ENCODE measurements around the gene SIRT2. TPM values are rescaled to one million over a fixed set of nuclear protein-coding genes. Genes with fewer than 3 reads are reported as not detected.

Gene SIRT2
- total and polyA plus RNA-seq, 2 of the 13 experiments (the other 11 are each of a cell fraction or from before 2014, with no cell fraction given), result 22.3 to 26.1 TPM

- TF ChIP-seq RBM39 (IDR thresholded peaks at IDR 0.05; ENCODE audit: low read depth, low read length, poor library complexity, severe bottlenecking), result peak; percentile 46
- peak; percentile 25; the same call in 1 of the 2 replicates for TF ChIP-seq BORCS8-MEF2B (CRISPR knock-in tag; IDR thresholded peaks at IDR 0.05)
- TF ChIP-seq FOXJ3 (CRISPR knock-in tag; IDR thresholded peaks at IDR 0.05; ENCODE audit: borderline replicate concordance), result no peak
- no peak for TF ChIP-seq PPARG (CRISPR knock-in tag; conservative IDR thresholded peaks at IDR 0.05)
- peak; percentile 89 for TF ChIP-seq HNRNPK (IDR thresholded peaks at IDR 0.05; ENCODE audit: low read depth, low read length, poor library complexity, severe bottlenecking)
- no peak for TF ChIP-seq ZFP36L2 (CRISPR knock-in tag; IDR thresholded peaks at IDR 0.05)
- peak; percentile 44 for TF ChIP-seq PAXIP1 (CRISPR knock-in tag; conservative IDR thresholded peaks at IDR 0.05)
- TF ChIP-seq ZNF883 (CRISPR knock-in tag; IDR thresholded peaks at IDR 0.05; ENCODE audit: not compliant biosample characterization), result no peak
- TF ChIP-seq POLR2AphosphoS2 (IDR thresholded peaks at IDR 0.05; ENCODE audit: low read depth, low read length), result no peak
- TF ChIP-seq RBAK (CRISPR knock-in tag; IDR thresholded peaks at IDR 0.05), result no peak
- TF ChIP-seq ZNF83 (CRISPR knock-in tag; IDR thresholded peaks at IDR 0.05; ENCODE audit: borderline replicate concordance), result no peak
- TF ChIP-seq NCOA2 (CRISPR knock-in tag; IDR thresholded peaks at IDR 0.05), result no peak
- TF ChIP-seq DPF2 (CRISPR knock-in tag; IDR thresholded peaks at IDR 0.05; ENCODE audit: borderline replicate concordance, low read depth), result no peak
- TF ChIP-seq HOXD1 (CRISPR knock-in tag; IDR thresholded peaks at IDR 0.05), result no peak
- no peak for TF ChIP-seq KIAA2018 (CRISPR knock-in tag; IDR thresholded peaks at IDR 0.05; ENCODE audit: borderline replicate concordance)
- TF ChIP-seq TGIF2 (CRISPR knock-in tag; IDR thresholded peaks at IDR 0.05), result peak; percentile 87
- TF ChIP-seq ZNF224 (CRISPR knock-in tag; IDR thresholded peaks at IDR 0.05), result no peak
Measured at GRCh38 chr19:38851622-38852230, 47.7 kb downstream of the SIRT2 start (continued).

Data from HepG2 (cell line).